SK-N-SH treated with all-trans-retinoic acid at 6 μM for 48 hours (cell line): ENCODE measurements around the gene TM6SF1.
A peak's percentile ranks its signal among the peaks of the same experiment; 100 is the strongest.
"Not testable (repeated sequence)": the region's sequence is repeated elsewhere in the genome, so short reads cannot be mapped to it uniquely, and the experiment has no call there.

Source experiments
- ATAC-seq: fragments of 200-7000 bp; cut with Tn5 transposase; 3 replicates; pipeline ENCODE4 v1.9.1; 2020; ENCODE audit warnings: mild to moderate bottlenecking, moderate library complexity
- ARNTL ChIP-seq: fragments of 450-650 bp; formaldehyde crosslinking; IDR thresholded peaks from 2 replicates; pipeline ENCODE4 v1.5.0; 2020; ENCODE audit warnings: low read depth, mild to moderate bottlenecking, moderate library complexity, borderline replicate concordance
- BACH2 ChIP-seq: fragments of 250-450 bp; sonication (Bioruptor Pico); IDR thresholded peaks from 2 replicates; pipeline ENCODE4 v1.9.0; 2021; ENCODE audit warnings: mild to moderate bottlenecking, borderline replicate concordance
- CSDC2 ChIP-seq: fragments of 250-450 bp; sonication (Bioruptor Pico); IDR thresholded peaks from 2 replicates; pipeline ENCODE4 v1.5.0; 2020; ENCODE audit warnings: mild to moderate bottlenecking, moderate library complexity
- ESRRG ChIP-seq: fragments of 250-450 bp; sonication (Bioruptor Pico); IDR thresholded peaks from 2 replicates; pipeline ENCODE4 v1.6.1; 2021; ENCODE audit warnings: mild to moderate bottlenecking
- GLIS3 ChIP-seq: fragments of 250-450 bp; sonication (Bioruptor Pico); IDR thresholded peaks from 2 replicates; pipeline ENCODE4 v1.5.0; 2020; ENCODE audit warnings: mild to moderate bottlenecking, moderate library complexity
- ISL1 ChIP-seq: fragments of 250-450 bp; sonication (Bioruptor Pico); IDR thresholded peaks from 2 replicates; pipeline ENCODE4 v2.1.2; 2022; ENCODE audit warnings: mild to moderate bottlenecking, moderate library complexity
- OSR1 ChIP-seq: fragments of 250-450 bp; sonication (Bioruptor Pico); IDR thresholded peaks from 2 replicates; pipeline ENCODE4 v1.8.0; 2022; ENCODE audit warnings: moderate library complexity, mild to moderate bottlenecking, inconsistent platforms
- POU6F1 ChIP-seq: fragments of 250-450 bp; sonication (Bioruptor Pico); IDR thresholded peaks from 2 replicates; pipeline ENCODE4 v1.8.0; 2021; ENCODE audit warnings: low read depth, mild to moderate bottlenecking, moderate library complexity, borderline replicate concordance
- PPARA ChIP-seq: fragments of 250-450 bp; sonication (Bioruptor Pico); IDR thresholded peaks from 2 replicates; pipeline ENCODE4 v1.5.0; 2020; ENCODE audit warnings: mild to moderate bottlenecking, borderline replicate concordance
- SNAI2 ChIP-seq: fragments of 250-450 bp; sonication (Bioruptor Pico); IDR thresholded peaks from 2 replicates; pipeline ENCODE4 v1.5.0; 2020; ENCODE audit warnings: mild to moderate bottlenecking, moderate library complexity
- TCF4 ChIP-seq: fragments of 250-450 bp; sonication (Bioruptor Pico); IDR thresholded peaks from 2 replicates; pipeline ENCODE4 v1.8.0; 2021; ENCODE audit warnings: mild to moderate bottlenecking, moderate library complexity, borderline replicate concordance
- TOX ChIP-seq: fragments of 250-450 bp; sonication (Bioruptor Pico); IDR thresholded peaks from 2 replicates; pipeline ENCODE4 v1.8.0; 2021; ENCODE audit warnings: mild to moderate bottlenecking, moderate library complexity, borderline replicate concordance
- TSHZ2 ChIP-seq: fragments of 250-450 bp; sonication (Bioruptor Pico); IDR thresholded peaks from 2 replicates; pipeline ENCODE4 v1.5.0; 2020; ENCODE audit warnings: mild to moderate bottlenecking, moderate library complexity
- ZC3H10 ChIP-seq: fragments of 250-450 bp; sonication (Bioruptor Pico); IDR thresholded peaks from 2 replicates; pipeline ENCODE4 v1.5.1; 2021; ENCODE audit warnings: mild to moderate bottlenecking, moderate library complexity
- ZFP30 ChIP-seq: fragments of 450-650 bp; formaldehyde crosslinking; IDR thresholded peaks from 2 replicates; pipeline ENCODE4 v1.5.0; 2022; ENCODE audit warnings: mild to moderate bottlenecking, moderate library complexity
- ZNF565 ChIP-seq: fragments of 450-650 bp; formaldehyde crosslinking; conservative IDR thresholded peaks from 2 replicates; pipeline ENCODE4 v1.5.0; 2020; ENCODE audit warnings: low read depth, mild to moderate bottlenecking, moderate library complexity
- ZNF70 ChIP-seq: fragments of 450-650 bp; formaldehyde crosslinking; IDR thresholded peaks from 2 replicates; pipeline ENCODE4 v1.5.0; 2020; ENCODE audit warnings: mild to moderate bottlenecking, moderate library complexity
- ZNF8 ChIP-seq: fragments of 450-650 bp; formaldehyde crosslinking; IDR thresholded peaks from 2 replicates; pipeline ENCODE4 v1.5.0; 2020; ENCODE audit warnings: mild to moderate bottlenecking, moderate library complexity
- TF ChIP-seq, protein P1 (sequence below): fragments of 250-450 bp; sonication (Bioruptor Pico); IDR thresholded peaks from 2 replicates; pipeline ENCODE4 v1.5.1; 2020; ENCODE audit warnings: low read depth, mild to moderate bottlenecking, moderate library complexity
- TF ChIP-seq, protein P2 (sequence below): fragments of 250-450 bp; sonication (Bioruptor Pico); IDR thresholded peaks from 2 replicates; pipeline ENCODE4 v1.5.1; 2021; ENCODE audit warnings: mild to moderate bottlenecking, moderate library complexity
- TF ChIP-seq, protein P3 (sequence below): fragments of 250-450 bp; sonication (Bioruptor Pico); IDR thresholded peaks from 2 replicates; pipeline ENCODE4 v1.8.0; 2020; ENCODE audit warnings: mild to moderate bottlenecking, moderate library complexity, borderline replicate concordance

TM6SF1 gene

DNA sequence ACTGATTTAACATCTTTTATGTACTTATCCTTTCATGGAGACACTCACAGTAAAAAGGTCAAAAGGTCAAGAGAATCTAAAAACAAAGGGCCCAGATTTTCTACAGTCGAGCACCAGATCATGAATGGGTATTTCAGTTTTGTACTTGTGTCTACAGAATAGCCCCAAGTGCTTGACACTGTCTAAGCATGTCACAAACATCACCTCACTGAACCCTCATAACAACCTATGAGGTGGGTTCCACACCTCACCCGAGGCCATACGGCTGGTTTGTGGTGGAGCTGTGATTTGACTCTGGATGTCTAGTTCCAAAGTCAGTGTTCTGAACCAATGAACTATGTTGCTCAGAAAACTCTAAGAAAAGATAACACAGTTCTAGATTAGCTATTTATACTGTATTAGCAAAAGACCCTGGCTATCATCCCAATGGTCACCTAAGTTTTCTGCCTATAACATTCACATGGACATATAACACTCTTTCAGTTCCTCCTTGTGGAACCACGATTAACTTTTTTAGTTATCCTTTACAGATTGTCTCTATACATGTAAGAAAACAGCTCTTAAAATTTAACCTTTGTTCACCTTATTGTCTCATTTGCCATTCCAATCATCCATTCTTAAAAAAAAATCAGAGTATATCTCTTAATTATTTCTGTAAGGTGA is 25.5 kb downstream of the TM6SF1 start:
- no peak for ATAC-seq
- TF ChIP-seq BACH2 (CRISPR knock-in tag) = no peak
- TF ChIP-seq, protein P1, sequence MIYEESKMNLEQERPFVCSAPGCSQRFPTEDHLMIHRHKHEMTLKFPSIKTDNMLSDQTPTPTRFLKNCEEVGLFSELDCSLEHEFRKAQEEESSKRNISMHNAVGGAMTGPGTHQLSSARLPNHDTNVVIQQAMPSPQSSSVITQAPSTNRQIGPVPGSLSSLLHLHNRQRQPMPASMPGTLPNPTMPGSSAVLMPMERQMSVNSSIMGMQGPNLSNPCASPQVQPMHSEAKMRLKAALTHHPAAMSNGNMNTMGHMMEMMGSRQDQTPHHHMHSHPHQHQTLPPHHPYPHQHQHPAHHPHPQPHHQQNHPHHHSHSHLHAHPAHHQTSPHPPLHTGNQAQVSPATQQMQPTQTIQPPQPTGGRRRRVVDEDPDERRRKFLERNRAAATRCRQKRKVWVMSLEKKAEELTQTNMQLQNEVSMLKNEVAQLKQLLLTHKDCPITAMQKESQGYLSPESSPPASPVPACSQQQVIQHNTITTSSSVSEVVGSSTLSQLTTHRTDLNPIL = no peak
- TF ChIP-seq POU6F1 (CRISPR knock-in tag) = no peak
- no peak for TF ChIP-seq TCF4 (CRISPR knock-in tag)
- no peak for TF ChIP-seq ISL1 (CRISPR knock-in tag)
- no peak for TF ChIP-seq TSHZ2 (CRISPR knock-in tag)
- TF ChIP-seq ZNF565 = no peak
- TF ChIP-seq, protein P2, sequence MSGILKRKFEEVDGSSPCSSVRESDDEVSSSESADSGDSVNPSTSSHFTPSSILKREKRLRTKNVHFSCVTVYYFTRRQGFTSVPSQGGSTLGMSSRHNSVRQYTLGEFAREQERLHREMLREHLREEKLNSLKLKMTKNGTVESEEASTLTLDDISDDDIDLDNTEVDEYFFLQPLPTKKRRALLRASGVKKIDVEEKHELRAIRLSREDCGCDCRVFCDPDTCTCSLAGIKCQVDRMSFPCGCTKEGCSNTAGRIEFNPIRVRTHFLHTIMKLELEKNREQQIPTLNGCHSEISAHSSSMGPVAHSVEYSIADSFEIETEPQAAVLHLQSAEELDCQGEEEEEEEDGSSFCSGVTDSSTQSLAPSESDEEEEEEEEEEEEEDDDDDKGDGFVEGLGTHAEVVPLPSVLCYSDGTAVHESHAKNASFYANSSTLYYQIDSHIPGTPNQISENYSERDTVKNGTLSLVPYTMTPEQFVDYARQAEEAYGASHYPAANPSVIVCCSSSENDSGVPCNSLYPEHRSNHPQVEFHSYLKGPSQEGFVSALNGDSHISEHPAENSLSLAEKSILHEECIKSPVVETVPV (CRISPR knock-in tag) = no peak
- TF ChIP-seq ARNTL (CRISPR knock-in tag) = no peak
- no peak for TF ChIP-seq ZC3H10 (CRISPR knock-in tag)
- TF ChIP-seq ESRRG (CRISPR knock-in tag) = no peak
- TF ChIP-seq, protein P3, sequence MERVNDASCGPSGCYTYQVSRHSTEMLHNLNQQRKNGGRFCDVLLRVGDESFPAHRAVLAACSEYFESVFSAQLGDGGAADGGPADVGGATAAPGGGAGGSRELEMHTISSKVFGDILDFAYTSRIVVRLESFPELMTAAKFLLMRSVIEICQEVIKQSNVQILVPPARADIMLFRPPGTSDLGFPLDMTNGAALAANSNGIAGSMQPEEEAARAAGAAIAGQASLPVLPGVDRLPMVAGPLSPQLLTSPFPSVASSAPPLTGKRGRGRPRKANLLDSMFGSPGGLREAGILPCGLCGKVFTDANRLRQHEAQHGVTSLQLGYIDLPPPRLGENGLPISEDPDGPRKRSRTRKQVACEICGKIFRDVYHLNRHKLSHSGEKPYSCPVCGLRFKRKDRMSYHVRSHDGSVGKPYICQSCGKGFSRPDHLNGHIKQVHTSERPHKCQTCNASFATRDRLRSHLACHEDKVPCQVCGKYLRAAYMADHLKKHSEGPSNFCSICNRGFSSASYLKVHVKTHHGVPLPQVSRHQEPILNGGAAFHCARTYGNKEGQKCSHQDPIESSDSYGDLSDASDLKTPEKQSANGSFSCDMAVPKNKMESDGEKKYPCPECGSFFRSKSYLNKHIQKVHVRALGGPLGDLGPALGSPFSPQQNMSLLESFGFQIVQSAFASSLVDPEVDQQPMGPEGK (CRISPR knock-in tag) = no peak
- no peak for TF ChIP-seq CSDC2 (CRISPR knock-in tag)
- TF ChIP-seq ZNF8 (CRISPR knock-in tag) = no peak
- TF ChIP-seq GLIS3 (CRISPR knock-in tag) = no peak
- TF ChIP-seq TOX = no peak

- ATAC-seq = not testable (repeated sequence)
- TF ChIP-seq ZNF8 (CRISPR knock-in tag) = peak; percentile 86
Measured at GRCh38 chr15:83142151-83142550, 34.7 kb downstream of the TM6SF1 start.

- no peak for ATAC-seq
- TF ChIP-seq ZFP30 (CRISPR knock-in tag) (no peak), BACH2 (CRISPR knock-in tag) (no peak), OSR1 (CRISPR knock-in tag) (no peak), GLIS3 (CRISPR knock-in tag) (no peak), ZNF70 (CRISPR knock-in tag) (no peak)
Measured at GRCh38 chr15:83144771-83145170, 37.3 kb downstream of the TM6SF1 start.

GRCh38 chr15:83153288-83153687 is 45.8 kb downstream of the TM6SF1 start:
- ATAC-seq = no peak
- TF ChIP-seq ARNTL (CRISPR knock-in tag) = no peak
- TF ChIP-seq ZFP30 (CRISPR knock-in tag) = no peak
- TF ChIP-seq SNAI2 (CRISPR knock-in tag) = no peak
- TF ChIP-seq GLIS3 (CRISPR knock-in tag) = no peak
- no peak for TF ChIP-seq TSHZ2 (CRISPR knock-in tag)
- no peak for TF ChIP-seq POU6F1 (CRISPR knock-in tag)
- no peak for TF ChIP-seq PPARA (CRISPR knock-in tag)
- no peak for TF ChIP-seq BACH2 (CRISPR knock-in tag)
